H1 (cell line): Measurements from ENCODE around the gene PLSCR5. TPM values are rescaled to one million over a fixed set of nuclear protein-coding genes. Genes with fewer than 3 reads are reported as not detected.

Experiments used
- ATF2 ChIP-seq: IDR thresholded peaks from 2 replicates; pipeline ENCODE4 v1.6.1; 2012; ENCODE audit warnings: low read length, inconsistent platforms
- BRCA1 ChIP-seq: IDR thresholded peaks from 2 replicates; pipeline ENCODE4 v1.6.1; 2012; ENCODE audit warnings: low read depth, low read length, improper control_type of control experiment
- CHD1 ChIP-seq: IDR thresholded peaks from 2 replicates; pipeline ENCODE4 v1.6.1; 2012; ENCODE audit warnings: low read depth, low read length, improper control_type of control experiment
- JUND ChIP-seq: IDR thresholded peaks from 2 replicates; pipeline ENCODE4 v1.6.1; 2011; ENCODE audit warnings: mild to moderate bottlenecking, improper control_type of control experiment, low read length
- PHF8 ChIP-seq: fragments of 200-600 bp; sonication (generic); conservative IDR thresholded peaks from 2 replicates; pipeline ENCODE4 v1.7.1; 2012; ENCODE audit warnings: low read depth, mild to moderate bottlenecking, inconsistent platforms, low read length, moderate library complexity
- RBBP5 ChIP-seq: IDR thresholded peaks from 2 replicates; pipeline ENCODE4 v1.7.1; 2012; ENCODE audit warnings: low read depth, mild to moderate bottlenecking, inconsistent platforms, low read length, moderate library complexity, borderline replicate concordance
- polyA plus RNA-seq, 7 experiments: library from polyadenylated mRNA; depleted of rRNA in 3 of 7; stranded (reverse) in 5 of 7; unstranded in 2 of 7; fragments of >200 nt in 5 of 7; fragments of 200-250 nt in 2 of 7; gene quantifications; 1 replicate in 5 of 7; 2 replicates in 1 of 7; 4 replicates in 1 of 7; pipeline versions ENCODE4 v1.2.1 to v1.2.3, GENCODE V29; 2011 to 2013; ENCODE audit warnings: missing spikeins in 2 of 7, mixed read lengths in 2 of 7
- total RNA-seq: library from RNA; stranded (reverse); fragmentation: NEBNext Ultra II Directional; extraction: Animal tissue kit (Norgen Biotek cat#: 25700); gene quantifications from 2 replicates; pipeline ENCODE4 v1.2.1, GENCODE V29; 2021

PLSCR5 gene
- total and polyA plus RNA-seq, 2 of the 8 experiments (the other 6 are each of a cell fraction or from before 2014, with no cell fraction given): not detected

DNA sequence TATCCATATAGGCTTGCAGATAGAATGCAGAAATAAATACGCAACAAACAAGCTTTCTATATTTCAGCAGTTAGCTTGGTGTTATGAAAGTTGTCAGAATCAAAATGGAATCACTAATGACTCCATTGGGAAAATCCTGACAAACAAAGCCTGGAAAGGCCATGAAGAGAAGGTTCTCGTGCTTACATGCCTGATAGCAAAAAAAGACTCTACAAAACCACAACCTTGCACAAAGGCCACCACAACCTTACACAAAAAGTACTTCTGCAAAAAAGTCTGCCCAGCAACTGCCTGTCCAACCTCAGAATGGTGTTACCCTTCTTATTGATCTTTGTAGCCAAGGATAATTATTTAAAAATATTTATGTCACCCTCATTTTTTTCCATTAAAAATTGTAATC lies 46.4 kb downstream of the PLSCR5 start (continued):
- TF ChIP-seq CHD1 (no peak), RBBP5 (no peak), PHF8 (no peak), BRCA1 (no peak), ATF2 (no peak), JUND (no peak)
